ENCODE measurements around the gene ARID1B.
"Not testable (repeated sequence)": the region's sequence is repeated elsewhere in the genome, so short reads cannot be mapped to it uniquely, and the experiment has no call there.

The ARID1B gene

GRCh38 chr6:156971153-156971885 is 194.1 kb downstream of the ARID1B start:
- DNase-seq: no peak

- no peak for DNase-seq
Measured at GRCh38 chr6:156972145-156972544, 195.0 kb downstream of the ARID1B start.

GRCh38 chr6:156974830-156975261 is 197.7 kb downstream of the ARID1B start:
- no peak for DNase-seq

- no peak for DNase-seq
Measured at GRCh38 chr6:156975414-156975813, 198.2 kb downstream of the ARID1B start.

GRCh38 chr6:156976216-156977127 is 199.3 kb downstream of the ARID1B start:
- peak; percentile 31 for DNase-seq

- DNase-seq: peak; percentile 52
Measured at GRCh38 chr6:156977527-156978291, 200.5 kb downstream of the ARID1B start.

- DNase-seq: no peak
Measured at GRCh38 chr6:156978948-156979347, 201.8 kb downstream of the ARID1B start.

- DNase-seq: no peak
Measured at GRCh38 chr6:156980515-156980914, 203.3 kb downstream of the ARID1B start.

- DNase-seq: no peak
Measured at GRCh38 chr6:156980948-156981347, 203.8 kb downstream of the ARID1B start.

GRCh38 chr6:156982168-156982567 is 205.0 kb downstream of the ARID1B start:
- no peak for DNase-seq

GRCh38 chr6:156982864-156983263 is 205.7 kb downstream of the ARID1B start:
- not testable (repeated sequence) for DNase-seq

GRCh38 chr6:156984178-156984738 is 207.1 kb downstream of the ARID1B start:
- DNase-seq: no peak

- DNase-seq: no peak
Measured at GRCh38 chr6:156985309-156985708, 208.1 kb downstream of the ARID1B start.

- peak; percentile 31 for DNase-seq
Measured at GRCh38 chr6:156988276-156989158, 211.3 kb downstream of the ARID1B start.

GRCh38 chr6:156989159-156989806 is 212.1 kb downstream of the ARID1B start:
- DNase-seq: no peak

- peak; percentile 62 for DNase-seq
Measured at GRCh38 chr6:156992020-156992804, 215.0 kb downstream of the ARID1B start.

GRCh38 chr6:156993713-156994112 is 216.5 kb downstream of the ARID1B start:
- no peak for DNase-seq

GRCh38 chr6:156994215-156995076 is 217.3 kb downstream of the ARID1B start:
- no peak for DNase-seq

- DNase-seq: no peak
Measured at GRCh38 chr6:156995502-156995901, 218.3 kb downstream of the ARID1B start.
